Measurements from ENCODE around the gene MRS2. TPM values are rescaled to one million over a fixed set of nuclear protein-coding genes. Genes with fewer than 3 reads are reported as not detected.

MRS2 gene
- total and polyA plus RNA-seq, 9 of the 15 experiments (the other 6 are each of a cell fraction or from before 2014, with no cell fraction given), result 14.6 to 57.9 (median 48.1) TPM

GRCh38 chr6:24402697-24403500, at the start of gene MRS2 (continued):
- peak; percentile 48 for TF ChIP-seq RBM22 (IDR thresholded peaks at IDR 0.05; ENCODE audit: low read depth, low read length, poor library complexity, severe bottlenecking)
- 0 out of 2 replicates have a peak, but pooled peaks have one; percentile 59 for TF ChIP-seq ZNF431 (CRISPR knock-in tag; IDR thresholded peaks at IDR 0.05)
- no peak; the same call in 1 of the 2 replicates for TF ChIP-seq E2F5 (CRISPR knock-in tag; IDR thresholded peaks at IDR 0.05)
- TF ChIP-seq ERF (CRISPR knock-in tag; IDR thresholded peaks at IDR 0.05), result peak; percentile 76; the same call in 1 of the 2 replicates
- TF ChIP-seq CHAMP1 (IDR thresholded peaks at IDR 0.05), result no peak
- TF ChIP-seq TBP (optimal IDR thresholded peaks at IDR 0.05; ENCODE audit: low read depth, low read length), result peak; percentile 84
- TF ChIP-seq GATAD2A (IDR thresholded peaks at IDR 0.05), result no peak
- TF ChIP-seq TARDBP (IDR thresholded peaks at IDR 0.05), result 0 out of 2 replicates have a peak, but pooled peaks have one; percentile 40
- peak; percentile 71 to 72 for TF ChIP-seq MAZ (CRISPR knock-in tag; conservative IDR thresholded peaks at IDR 0.05 in 1 of 2, IDR thresholded peaks at IDR 0.05 in 1 of 2)
- TF ChIP-seq CHD1 (IDR thresholded peaks at IDR 0.05; ENCODE audit: low read length), result peak; percentile 70
- peak; percentile 89 for TF ChIP-seq TAF1 (IDR thresholded peaks at IDR 0.05; ENCODE audit: control insufficient read depth, extremely low read depth, insufficient read depth, low read length, severe bottlenecking)
- TF ChIP-seq NR2F6 (CRISPR knock-in tag; IDR thresholded peaks at IDR 0.05), result 0 out of 2 replicates have a peak, but pooled peaks have one; percentile 27
- TF ChIP-seq MTA3 (IDR thresholded peaks at IDR 0.05; ENCODE audit: borderline replicate concordance), result peak; percentile 77; the same call in 1 of the 2 replicates
- TF ChIP-seq MNT (conservative IDR thresholded peaks at IDR 0.05), result peak in 1 of 2 experiments; percentile 78; a peak in 3 of 4 replicates
- TF ChIP-seq RBFOX2 (IDR thresholded peaks at IDR 0.05; ENCODE audit: low read depth, low read length), result peak; percentile 90
- TF ChIP-seq LARP7 (IDR thresholded peaks at IDR 0.05), result peak; percentile 18; the same call in 1 of the 2 replicates
- TF ChIP-seq ATF1 (CRISPR knock-in tag; IDR thresholded peaks at IDR 0.05), result no peak
- TF ChIP-seq ATF1 (tag; IDR thresholded peaks at IDR 0.05), result peak; percentile 43; the same call in 1 of the 2 replicates

All from K562 (cell line).